Liver (tissue), 3 donors: ENCODE results near the gene SPAG16.

Experiments used
- EGR1 ChIP-seq, 2 donors: IDR thresholded peaks; 2 replicates each; pipeline ENCODE4 v1.6.1; 2016 to 2018; ENCODE audit warnings: antibody characterized with exemption in 2 of 2, low read depth in 2 of 2
- GABPA ChIP-seq, 2 donors: IDR thresholded peaks in 1 of 2; conservative IDR thresholded peaks in 1 of 2; 2 replicates each; pipeline ENCODE4 v1.6.1; 2016; ENCODE audit warnings: antibody characterized with exemption in 2 of 2, mild to moderate bottlenecking in 1 of 2, moderate library complexity in 1 of 2
- JUND ChIP-seq, 2 donors: IDR thresholded peaks; 2 replicates each; pipeline ENCODE4 v1.6.1; 2016; ENCODE audit warnings: antibody characterized with exemption in 2 of 2
- RAD21 ChIP-seq, 2 donors: IDR thresholded peaks; 2 replicates each; pipeline ENCODE4 v1.6.1; 2016; ENCODE audit warnings: antibody characterized with exemption in 2 of 2, mild to moderate bottlenecking in 2 of 2
- RXRA ChIP-seq, 2 donors: IDR thresholded peaks; 2 replicates each; pipeline ENCODE4 v1.6.1; 2017 to 2018; ENCODE audit warnings: antibody characterized with exemption in 2 of 2, mild to moderate bottlenecking in 1 of 2
- SP1 ChIP-seq: IDR thresholded peaks from 2 replicates; pipeline ENCODE4 v1.6.1; 2018; ENCODE audit warnings: antibody characterized with exemption, mild to moderate bottlenecking
- TAF1 ChIP-seq: conservative IDR thresholded peaks from 2 replicates; pipeline ENCODE4 v1.6.1; 2016; ENCODE audit warnings: antibody characterized with exemption, mild to moderate bottlenecking
- TF ChIP-seq, protein P1 (sequence below): IDR thresholded peaks from 2 replicates; pipeline ENCODE4 v1.6.1; 2016; ENCODE audit warnings: antibody characterized with exemption
- TF ChIP-seq, protein P2 (sequence below): fragments of 150-350 bp; IDR thresholded peaks from 2 replicates; pipeline ENCODE4 v1.5.1; 2017; ENCODE audit warnings: improper control_type of control experiment, low read depth, low read length; ENCODE audit not compliant: missing input control
- TF ChIP-seq, protein P3 (sequence below): IDR thresholded peaks from 2 replicates; pipeline ENCODE4 v1.6.1; 2016; ENCODE audit warnings: antibody characterized with exemption, mild to moderate bottlenecking
- TF ChIP-seq, protein P4 (sequence below): IDR thresholded peaks from 2 replicates; pipeline ENCODE4 v1.6.1; 2016; ENCODE audit warnings: antibody characterized with exemption
- TF ChIP-seq, protein P5 (sequence below): IDR thresholded peaks from 2 replicates; pipeline ENCODE4 v1.6.1; 2016; ENCODE audit warnings: antibody characterized with exemption
- donor health status: healthy.
- donor health status: healthy.

DNA sequence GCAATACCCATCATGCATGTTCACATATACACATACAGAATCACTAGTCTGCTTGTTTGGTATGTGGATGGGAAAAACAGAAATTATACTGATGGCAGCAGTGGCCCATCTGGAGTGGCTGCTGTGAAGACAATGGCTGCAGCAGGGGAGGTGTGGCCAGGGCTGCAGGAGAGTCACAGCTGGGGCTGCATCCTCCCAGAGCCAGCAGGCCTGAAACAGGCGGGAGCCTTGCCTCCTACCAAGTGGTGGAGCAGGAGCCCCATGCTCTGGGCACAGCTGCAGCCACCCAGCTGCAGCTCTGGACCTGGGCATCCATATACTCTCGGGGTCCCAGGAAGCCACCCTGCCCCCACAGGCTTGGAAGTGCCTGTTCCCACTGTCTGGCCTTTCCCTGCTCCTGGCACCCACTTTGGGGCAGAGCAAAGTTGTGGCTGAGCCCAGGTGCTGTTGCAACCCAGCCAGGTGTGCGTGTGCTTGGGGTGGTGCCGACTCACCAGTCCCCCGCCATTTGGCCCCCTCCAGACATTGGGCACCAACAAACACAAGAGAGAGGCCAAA, 136.6 kb downstream of the SPAG16 start:
- TF ChIP-seq, protein P1, sequence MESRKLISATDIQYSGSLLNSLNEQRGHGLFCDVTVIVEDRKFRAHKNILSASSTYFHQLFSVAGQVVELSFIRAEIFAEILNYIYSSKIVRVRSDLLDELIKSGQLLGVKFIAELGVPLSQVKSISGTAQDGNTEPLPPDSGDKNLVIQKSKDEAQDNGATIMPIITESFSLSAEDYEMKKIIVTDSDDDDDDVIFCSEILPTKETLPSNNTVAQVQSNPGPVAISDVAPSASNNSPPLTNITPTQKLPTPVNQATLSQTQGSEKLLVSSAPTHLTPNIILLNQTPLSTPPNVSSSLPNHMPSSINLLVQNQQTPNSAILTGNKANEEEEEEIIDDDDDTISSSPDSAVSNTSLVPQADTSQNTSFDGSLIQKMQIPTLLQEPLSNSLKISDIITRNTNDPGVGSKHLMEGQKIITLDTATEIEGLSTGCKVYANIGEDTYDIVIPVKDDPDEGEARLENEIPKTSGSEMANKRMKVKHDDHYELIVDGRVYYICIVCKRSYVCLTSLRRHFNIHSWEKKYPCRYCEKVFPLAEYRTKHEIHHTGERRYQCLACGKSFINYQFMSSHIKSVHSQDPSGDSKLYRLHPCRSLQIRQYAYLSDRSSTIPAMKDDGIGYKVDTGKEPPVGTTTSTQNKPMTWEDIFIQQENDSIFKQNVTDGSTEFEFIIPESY = no peak
- TF ChIP-seq, protein P2, sequence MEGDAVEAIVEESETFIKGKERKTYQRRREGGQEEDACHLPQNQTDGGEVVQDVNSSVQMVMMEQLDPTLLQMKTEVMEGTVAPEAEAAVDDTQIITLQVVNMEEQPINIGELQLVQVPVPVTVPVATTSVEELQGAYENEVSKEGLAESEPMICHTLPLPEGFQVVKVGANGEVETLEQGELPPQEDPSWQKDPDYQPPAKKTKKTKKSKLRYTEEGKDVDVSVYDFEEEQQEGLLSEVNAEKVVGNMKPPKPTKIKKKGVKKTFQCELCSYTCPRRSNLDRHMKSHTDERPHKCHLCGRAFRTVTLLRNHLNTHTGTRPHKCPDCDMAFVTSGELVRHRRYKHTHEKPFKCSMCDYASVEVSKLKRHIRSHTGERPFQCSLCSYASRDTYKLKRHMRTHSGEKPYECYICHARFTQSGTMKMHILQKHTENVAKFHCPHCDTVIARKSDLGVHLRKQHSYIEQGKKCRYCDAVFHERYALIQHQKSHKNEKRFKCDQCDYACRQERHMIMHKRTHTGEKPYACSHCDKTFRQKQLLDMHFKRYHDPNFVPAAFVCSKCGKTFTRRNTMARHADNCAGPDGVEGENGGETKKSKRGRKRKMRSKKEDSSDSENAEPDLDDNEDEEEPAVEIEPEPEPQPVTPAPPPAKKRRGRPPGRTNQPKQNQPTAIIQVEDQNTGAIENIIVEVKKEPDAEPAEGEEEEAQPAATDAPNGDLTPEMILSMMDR = no peak
- TF ChIP-seq, protein P3, sequence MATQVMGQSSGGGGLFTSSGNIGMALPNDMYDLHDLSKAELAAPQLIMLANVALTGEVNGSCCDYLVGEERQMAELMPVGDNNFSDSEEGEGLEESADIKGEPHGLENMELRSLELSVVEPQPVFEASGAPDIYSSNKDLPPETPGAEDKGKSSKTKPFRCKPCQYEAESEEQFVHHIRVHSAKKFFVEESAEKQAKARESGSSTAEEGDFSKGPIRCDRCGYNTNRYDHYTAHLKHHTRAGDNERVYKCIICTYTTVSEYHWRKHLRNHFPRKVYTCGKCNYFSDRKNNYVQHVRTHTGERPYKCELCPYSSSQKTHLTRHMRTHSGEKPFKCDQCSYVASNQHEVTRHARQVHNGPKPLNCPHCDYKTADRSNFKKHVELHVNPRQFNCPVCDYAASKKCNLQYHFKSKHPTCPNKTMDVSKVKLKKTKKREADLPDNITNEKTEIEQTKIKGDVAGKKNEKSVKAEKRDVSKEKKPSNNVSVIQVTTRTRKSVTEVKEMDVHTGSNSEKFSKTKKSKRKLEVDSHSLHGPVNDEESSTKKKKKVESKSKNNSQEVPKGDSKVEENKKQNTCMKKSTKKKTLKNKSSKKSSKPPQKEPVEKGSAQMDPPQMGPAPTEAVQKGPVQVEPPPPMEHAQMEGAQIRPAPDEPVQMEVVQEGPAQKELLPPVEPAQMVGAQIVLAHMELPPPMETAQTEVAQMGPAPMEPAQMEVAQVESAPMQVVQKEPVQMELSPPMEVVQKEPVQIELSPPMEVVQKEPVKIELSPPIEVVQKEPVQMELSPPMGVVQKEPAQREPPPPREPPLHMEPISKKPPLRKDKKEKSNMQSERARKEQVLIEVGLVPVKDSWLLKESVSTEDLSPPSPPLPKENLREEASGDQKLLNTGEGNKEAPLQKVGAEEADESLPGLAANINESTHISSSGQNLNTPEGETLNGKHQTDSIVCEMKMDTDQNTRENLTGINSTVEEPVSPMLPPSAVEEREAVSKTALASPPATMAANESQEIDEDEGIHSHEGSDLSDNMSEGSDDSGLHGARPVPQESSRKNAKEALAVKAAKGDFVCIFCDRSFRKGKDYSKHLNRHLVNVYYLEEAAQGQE = no peak
- TF ChIP-seq TAF1 (no peak), JUND (IDR thresholded peaks at IDR 0.05) (no peak), GABPA (IDR thresholded peaks at IDR 0.05 in 1 of 2, conservative IDR thresholded peaks at IDR 0.05 in 1 of 2) (no peak), RAD21 (IDR thresholded peaks at IDR 0.05) (no peak), EGR1 (IDR thresholded peaks at IDR 0.05; ENCODE audit: low read depth in 2 of 2) (no peak), SP1 (no peak), RXRA (IDR thresholded peaks at IDR 0.05) (no peak)
- TF ChIP-seq, protein P4, sequence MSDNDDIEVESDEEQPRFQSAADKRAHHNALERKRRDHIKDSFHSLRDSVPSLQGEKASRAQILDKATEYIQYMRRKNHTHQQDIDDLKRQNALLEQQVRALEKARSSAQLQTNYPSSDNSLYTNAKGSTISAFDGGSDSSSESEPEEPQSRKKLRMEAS = no peak
- TF ChIP-seq, protein P5, sequence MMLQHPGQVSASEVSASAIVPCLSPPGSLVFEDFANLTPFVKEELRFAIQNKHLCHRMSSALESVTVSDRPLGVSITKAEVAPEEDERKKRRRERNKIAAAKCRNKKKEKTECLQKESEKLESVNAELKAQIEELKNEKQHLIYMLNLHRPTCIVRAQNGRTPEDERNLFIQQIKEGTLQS = no peak
